Heart right ventricle (tissue), 16 donors: Measurements from ENCODE around the gene MBP. TPM values are rescaled to one million over a fixed set of nuclear protein-coding genes. Genes with fewer than 3 reads are reported as not detected.

ENCODE experiments used
- ATAC-seq, 8 donors: fragments of 200-7000 bp; cut with Tn5 transposase; one replicate each; pipeline ENCODE4 v1.9.1; 2020; ENCODE audit warnings: mild to moderate bottlenecking in 8 of 8, moderate library complexity in 8 of 8, moderate number of reproducible peaks in 1 of 8
- DNase-seq, 2 donors: peaks; one replicate each; pipeline ENCODE4 v3.0.0-alpha.2; 2020
- H3K27ac ChIP-seq, 10 donors: fragments of 200-600 bp; sonication (generic) in 2 of 10; one replicate each; pipeline versions ENCODE4 v1.5.0 to v1.8.0; 2020 to 2022; ENCODE audit warnings: mild to moderate bottlenecking in 3 of 10
- H3K27me3 ChIP-seq, 7 donors: fragments of 200-600 bp; one replicate each; pipeline ENCODE4 v1.8.0; 2021 to 2022; ENCODE audit warnings: mild to moderate bottlenecking in 2 of 7
- H3K36me3 ChIP-seq, 9 donors: fragments of 200-600 bp; sonication (generic) in 1 of 9; one replicate each; pipeline versions ENCODE4 v1.5.0 to v1.8.0; 2020 to 2022; ENCODE audit warnings: mild to moderate bottlenecking in 2 of 9
- H3K4me1 ChIP-seq, 9 donors: fragments of 200-600 bp; sonication (generic) in 1 of 9; one replicate each; pipeline versions ENCODE4 v1.5.0 to v1.8.0; 2020 to 2022; ENCODE audit warnings: mild to moderate bottlenecking in 4 of 9
- H3K4me3 ChIP-seq, 10 donors: fragments of 200-600 bp; sonication (generic) in 2 of 10; one replicate each; pipeline versions ENCODE4 v1.5.0 to v1.8.0; 2020 to 2022; ENCODE audit warnings: mild to moderate bottlenecking in 7 of 10, moderate library complexity in 2 of 10
- H3K9me3 ChIP-seq, 11 donors: fragments of 200-600 bp in 10 of 11; sonication (generic) in 2 of 11; one replicate each; pipeline versions ENCODE4 v1.5.0 to v1.8.0; 2013 to 2022; ENCODE audit warnings: mild to moderate bottlenecking in 2 of 11, control low read depth in 1 of 11, moderate library complexity in 1 of 11
- CTCF ChIP-seq, 9 donors: fragments of 200-600 bp; sonication (generic) in 2 of 9; IDR thresholded peaks; one replicate each; pipeline versions ENCODE4 v1.5.0 to v1.8.0; 2021 to 2022; ENCODE audit warnings: antibody characterized with exemption in 9 of 9, mild to moderate bottlenecking in 5 of 9, moderate library complexity in 1 of 9
- WGBS, 2 donors: extraction: QIAGEN DNeasy Blood & Tissue Kit; methylation state at CpG; one replicate each; pipeline ENCODE4 v1.1.7; 2013; ENCODE audit warnings: inconsistent platforms in 1 of 2; 5-methylcytosine and 5-hydroxymethylcytosine counted together
- intact Hi-C, 10 donors: fragments of 100-400 bp; cut with DNase I; formaldehyde crosslinking; loops; one replicate each; pipeline versions ENCODE4 v1.11.1 to v1.14.2; 2022
- polyA plus RNA-seq, 2 donors: library from polyadenylated mRNA; stranded (reverse); fragments of 200-250 nt; gene quantifications; one replicate each; pipeline ENCODE4 v1.2.3, GENCODE V29; 2013
- total RNA-seq, 10 donors: library from RNA; stranded (reverse); fragmentation: NEBNext Ultra II Directional in 3 of 10; extraction: Animal tissue kit (Norgen Biotek cat#: 25700) in 3 of 10; gene quantifications; one replicate each; pipeline versions ENCODE4 v1.2.1 to v1.2.4, GENCODE V29; 2021 to 2023
- donor health status: Arrhythmogenic right ventricular cardiomyopathy.
- donor health status: ischemic (EF 13 %, LVEDD 7.1; RV severe dilation, severe dysfunction).
- donor health status: healthy with polysubstance abuse.
- donor health status: DM: no; HTN: yes; CAD: no.
- donor health status: DM: no; HTN: no; CAD: no.
- donor health status: ischemic (EF 25% LVEDD 6.9; RV normal size, moderate dysfunction).
- donor health status: ischemic (EF 25% LVEDD 5.7; RV mildly dilated, moderate dysfunction).
- donor health status: healthy.
- donor health status: DM: yes; HTN: yes; CAD: no.
- donor health status: Ischemic cardiomyopathy.
- donor health status: ischemic (EF 35%, LVEDD 5.7; RV mildly dilated, moderate dysfunction).
- donor health status: nonischemic (EF 11% LVEDD 7.7; RV severe dilation, severe dysfunction).
- donor health status: DM: yes; HTN: yes; CAD: no.
- donor health status: PGD.
- donor health status: ischemic (EF 29% LVEDD 5.4; RV normal size, mild dysfunction).
- donor health status: nonischemic (EF 23%, LVEDD 6.1; RV moderate dilation, normal function).

The MBP gene
- total and polyA plus RNA-seq, 12 donors, result 3.0 to 70.8 (median 43.9) TPM

- Histone ChIP-seq H3K4me3 (no peak overlapping the region), H3K27ac (peak overlapping the region in 2 of 10 donors; percentile 19 to 66), H3K36me3 (peaks cover 0 to 24% (median 0%) of the 10 kb centered on the region in 9 donors), H3K27me3 (no peaks in the 10 kb centered on the region), H3K4me1 (peaks cover 0 to 53% (median 13%) of the 10 kb centered on the region in 9 donors), H3K9me3 (no peaks in the 10 kb centered on the region)
- intact Hi-C loops, result loop anchor here in 3 of 10 donors (5.0 to 10.0 kb wide), 4 partner anchors 43 to 162 kb away; no protein-coding TSS in a partner anchor
- TF ChIP-seq CTCF (IDR thresholded peaks at IDR 0.05), result no peak
- 53 to 59% methylated on average over 4 of the region's 4 CpGs for WGBS, 2 donors
- peak in 2 of 8 donors; percentile 19 to 44 for ATAC-seq
- DNase-seq, result no peak
Observed at GRCh38 chr18:77049938-77050337, 82.6 kb downstream of the MBP start.

GRCh38 chr18:77047803-77048419 is 84.7 kb downstream of the MBP start:
- H3K36me3 ChIP-seq, result peaks cover 0 to 27% (median 0%) of the 10 kb centered on the region in 9 donors
- H3K27me3 ChIP-seq, result no peaks in the 10 kb centered on the region
- no peak overlapping the region for H3K4me3 ChIP-seq
- ATAC-seq, result no peak
- WGBS, 2 donors, result 82 to 85% methylated on average over 8 of the region's 8 CpGs
- intact Hi-C loops, result no loop called here
- no peaks in the 10 kb centered on the region for H3K9me3 ChIP-seq
- no peak for DNase-seq
- no peak overlapping the region for H3K27ac ChIP-seq
- H3K4me1 ChIP-seq, result peaks cover 0 to 33% (median under 1%) of the 10 kb centered on the region in 9 donors
- TF ChIP-seq CTCF (IDR thresholded peaks at IDR 0.05), result no peak

- Histone ChIP-seq H3K27me3 (no peaks in the 10 kb centered on the region), H3K27ac (no peak overlapping the region), H3K9me3 (no peaks in the 10 kb centered on the region), H3K4me3 (no peak overlapping the region), H3K36me3 (peaks cover 0 to 27% (median 0%) of the 10 kb centered on the region in 9 donors), H3K4me1 (peaks cover 0 to 24% (median 9%) of the 10 kb centered on the region in 9 donors)
- no peak for ATAC-seq
- no peak for DNase-seq
- intact Hi-C loops, result no loop called here
- TF ChIP-seq CTCF (IDR thresholded peaks at IDR 0.05), result no peak
- 94 to 97% methylated on average over 17 of the region's 17 CpGs for WGBS, 2 donors
Observed at GRCh38 chr18:77046994-77047393, 85.6 kb downstream of the MBP start.

GRCh38 chr18:77046409-77046808 is 86.2 kb downstream of the MBP start:
- ATAC-seq (no peak), DNase-seq (no peak)
- Histone ChIP-seq H3K4me1 (peaks cover 0 to 20% (median 10%) of the 10 kb centered on the region in 9 donors), H3K36me3 (peaks cover 0 to 27% (median 0%) of the 10 kb centered on the region in 9 donors), H3K27me3 (no peaks in the 10 kb centered on the region), H3K9me3 (no peaks in the 10 kb centered on the region), H3K27ac (no peak overlapping the region), H3K4me3 (no peak overlapping the region)
- 68 to 80% methylated on average over 9 of the region's 9 CpGs for WGBS, 2 donors
- intact Hi-C loops, result no loop called here
- no peak for TF ChIP-seq CTCF (IDR thresholded peaks at IDR 0.05)
